GM20000 (cell line): ENCODE measurements around the gene ARHGEF3.

Source experiments
- DNase-seq: peaks from one replicate; pipeline ENCODE4 v3.0.0; 2012; ENCODE audit warnings: low spot score
- TF ChIP-seq, protein P1 (sequence below): IDR thresholded peaks from 2 replicates; pipeline ENCODE4 v1.5.1; 2012; ENCODE audit warnings: mild to moderate bottlenecking, control low read depth; ENCODE audit errors: extremely low read depth, missing control alignments

Gene ARHGEF3

DNA sequence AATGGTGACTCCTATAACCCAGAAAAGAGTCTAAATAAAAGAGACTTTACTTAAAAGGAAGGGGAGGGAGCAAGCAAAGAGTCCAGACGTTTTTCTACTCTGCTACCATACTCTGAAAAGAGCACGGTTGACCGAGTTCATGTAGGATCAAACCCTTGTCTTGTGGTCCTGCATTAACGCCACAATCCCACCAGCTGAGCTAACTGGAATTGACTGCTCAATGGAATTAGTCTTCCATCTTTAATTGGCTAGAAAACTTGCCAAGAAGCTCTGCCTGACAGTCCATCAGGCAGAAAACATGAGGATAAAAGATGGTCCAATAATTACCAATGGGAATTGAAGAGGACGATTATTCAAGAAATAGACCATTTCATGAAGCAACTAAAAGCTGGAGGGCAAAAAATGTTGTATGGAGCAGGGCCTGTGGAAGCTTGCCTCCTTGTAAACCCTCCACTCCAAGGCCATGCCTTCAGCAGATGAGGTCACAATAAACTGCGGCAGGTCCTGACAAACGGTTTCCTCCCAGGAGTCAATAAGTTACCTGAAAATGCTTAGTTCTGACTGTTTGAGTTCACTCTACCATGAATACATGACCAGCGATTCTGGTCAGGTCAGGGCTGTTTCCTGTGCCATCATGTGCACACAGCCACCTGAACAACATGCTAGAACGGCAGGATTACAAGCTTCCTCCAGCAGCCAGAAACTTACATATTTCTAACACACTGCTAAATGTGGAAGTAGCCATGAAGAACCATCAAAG lies 35.6 kb upstream of the ARHGEF3 start:
- TF ChIP-seq, protein P1, sequence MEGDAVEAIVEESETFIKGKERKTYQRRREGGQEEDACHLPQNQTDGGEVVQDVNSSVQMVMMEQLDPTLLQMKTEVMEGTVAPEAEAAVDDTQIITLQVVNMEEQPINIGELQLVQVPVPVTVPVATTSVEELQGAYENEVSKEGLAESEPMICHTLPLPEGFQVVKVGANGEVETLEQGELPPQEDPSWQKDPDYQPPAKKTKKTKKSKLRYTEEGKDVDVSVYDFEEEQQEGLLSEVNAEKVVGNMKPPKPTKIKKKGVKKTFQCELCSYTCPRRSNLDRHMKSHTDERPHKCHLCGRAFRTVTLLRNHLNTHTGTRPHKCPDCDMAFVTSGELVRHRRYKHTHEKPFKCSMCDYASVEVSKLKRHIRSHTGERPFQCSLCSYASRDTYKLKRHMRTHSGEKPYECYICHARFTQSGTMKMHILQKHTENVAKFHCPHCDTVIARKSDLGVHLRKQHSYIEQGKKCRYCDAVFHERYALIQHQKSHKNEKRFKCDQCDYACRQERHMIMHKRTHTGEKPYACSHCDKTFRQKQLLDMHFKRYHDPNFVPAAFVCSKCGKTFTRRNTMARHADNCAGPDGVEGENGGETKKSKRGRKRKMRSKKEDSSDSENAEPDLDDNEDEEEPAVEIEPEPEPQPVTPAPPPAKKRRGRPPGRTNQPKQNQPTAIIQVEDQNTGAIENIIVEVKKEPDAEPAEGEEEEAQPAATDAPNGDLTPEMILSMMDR, result no peak
- peak; percentile 18 for DNase-seq

DNA sequence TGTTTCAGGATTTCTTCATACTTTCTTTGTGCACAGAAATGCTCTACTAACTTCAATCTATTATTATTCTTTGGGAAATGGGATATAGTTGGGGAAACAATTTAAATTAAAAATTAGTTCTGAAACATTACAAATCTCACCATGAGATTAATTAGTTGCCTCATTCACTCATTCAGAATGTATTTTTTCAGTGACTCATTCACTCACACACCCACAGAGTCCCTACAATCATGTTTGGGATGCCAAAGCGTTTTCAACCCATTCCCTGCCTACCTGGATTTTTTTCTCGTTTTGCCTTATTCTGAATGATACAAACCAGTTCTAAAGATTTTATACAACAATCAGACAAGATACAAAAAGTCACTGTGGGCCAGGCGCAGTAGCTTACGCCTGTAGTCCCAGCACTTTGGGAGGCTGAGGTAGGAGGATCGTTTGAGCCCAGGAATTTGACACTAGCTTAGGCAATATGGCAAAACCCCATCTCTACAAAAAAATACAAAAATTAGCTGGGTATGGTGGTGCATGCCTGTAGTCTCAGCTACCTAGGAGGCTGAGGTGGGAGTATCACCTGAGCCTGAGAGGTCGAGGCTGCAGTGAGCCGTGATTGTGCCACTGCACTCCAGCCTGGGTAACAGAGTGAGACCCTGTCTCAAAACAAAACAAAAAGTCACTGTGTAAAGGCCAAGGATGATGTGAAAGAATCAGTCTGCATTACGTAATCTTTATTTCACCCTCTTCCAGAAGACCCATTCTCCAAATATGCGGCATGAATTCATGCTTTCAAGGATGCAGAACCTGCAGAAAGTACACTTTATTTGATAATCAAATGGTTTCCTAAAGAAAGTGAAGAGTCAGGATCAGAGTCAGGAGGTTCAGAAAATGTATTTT lies 34.8 kb upstream of the ARHGEF3 start:
- TF ChIP-seq, protein P1, result no peak
- no peak for DNase-seq

DNA sequence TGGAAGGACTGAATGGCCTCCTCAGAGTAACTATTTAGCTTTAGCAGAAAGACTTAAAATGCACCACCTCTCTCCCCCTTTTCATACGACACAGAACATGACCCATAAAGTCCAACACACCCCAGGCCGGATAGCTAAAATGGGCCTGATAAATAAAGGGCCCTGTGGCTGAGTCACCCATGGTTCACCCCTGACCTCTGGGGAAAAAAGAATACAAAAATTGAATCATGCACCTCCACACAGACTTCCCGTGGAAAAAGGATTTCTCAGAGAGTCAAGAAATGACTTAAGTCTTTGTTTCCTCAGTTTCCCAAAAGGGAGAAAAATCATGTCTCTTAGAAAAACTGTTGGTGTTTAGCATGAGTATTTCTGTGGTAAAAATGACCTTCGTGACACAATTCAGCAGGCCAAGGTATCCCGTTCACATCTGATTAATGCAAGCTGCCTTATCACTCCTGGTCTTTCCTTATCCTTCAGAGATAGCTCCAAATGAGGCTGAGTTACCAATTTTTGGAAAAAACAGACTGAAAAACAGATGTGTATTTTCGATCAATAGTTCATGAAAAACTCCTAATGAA lies 34.0 kb upstream of the ARHGEF3 start:
- TF ChIP-seq, protein P1, result no peak
- no peak for DNase-seq

DNA sequence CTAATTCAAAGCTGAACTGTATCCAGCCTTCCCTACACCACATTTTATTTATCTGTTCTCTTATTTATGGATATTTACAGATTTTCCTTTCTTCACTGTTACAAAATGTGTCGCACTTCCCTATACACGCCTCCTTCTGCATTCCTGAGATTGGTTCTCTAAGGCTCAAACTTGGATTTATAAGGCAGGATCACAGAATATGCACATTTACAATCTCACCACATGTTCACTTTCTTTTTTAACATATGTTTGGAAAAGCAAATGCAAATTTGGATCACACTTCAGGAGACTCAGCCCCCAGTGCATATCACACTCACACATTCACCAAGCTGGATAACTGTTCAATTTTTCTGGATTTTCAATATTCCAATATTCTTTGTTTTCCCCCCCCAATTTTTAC lies 31.8 kb upstream of the ARHGEF3 start:
- TF ChIP-seq, protein P1, result no peak
- no peak for DNase-seq

DNA sequence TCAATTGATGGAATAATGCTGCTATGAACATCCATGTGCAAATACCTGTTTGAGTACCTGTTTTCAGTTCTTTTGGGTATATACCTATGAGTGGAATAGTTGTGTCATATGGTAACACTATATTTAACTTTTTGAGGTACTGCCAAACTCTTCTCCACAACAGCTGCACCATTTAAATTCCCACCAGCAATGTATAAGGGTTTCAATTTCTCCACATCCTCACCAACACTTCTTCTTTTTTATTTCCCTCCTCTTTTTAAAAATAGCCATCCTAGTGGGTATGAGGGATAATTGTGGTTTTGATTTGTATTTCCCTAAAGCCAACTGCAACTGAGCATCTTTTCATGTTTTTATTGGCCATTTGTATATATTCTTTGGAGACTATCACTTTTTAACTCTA lies 31.3 kb upstream of the ARHGEF3 start:
- TF ChIP-seq, protein P1, result no peak
- no peak for DNase-seq

DNA sequence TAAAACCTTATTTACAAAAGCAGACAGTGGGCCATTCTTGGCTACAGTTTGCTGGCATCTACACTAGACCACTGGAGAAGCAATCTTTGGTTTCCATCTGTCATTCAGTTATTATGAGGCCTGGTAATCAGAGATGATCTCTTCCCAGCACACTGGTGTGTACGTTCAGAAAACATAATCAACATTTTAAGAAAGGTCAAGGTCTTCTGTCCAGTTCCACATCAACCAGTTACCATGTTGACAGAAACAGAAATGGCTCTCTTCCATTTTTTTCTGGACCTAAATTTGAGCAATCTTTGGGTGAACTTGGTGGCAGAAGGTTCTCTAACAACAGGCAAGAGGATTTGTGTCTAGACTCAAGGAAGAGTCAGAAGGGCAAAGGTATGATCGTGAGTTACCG lies 29.8 kb upstream of the ARHGEF3 start:
- TF ChIP-seq, protein P1, result no peak
- no peak for DNase-seq

DNA sequence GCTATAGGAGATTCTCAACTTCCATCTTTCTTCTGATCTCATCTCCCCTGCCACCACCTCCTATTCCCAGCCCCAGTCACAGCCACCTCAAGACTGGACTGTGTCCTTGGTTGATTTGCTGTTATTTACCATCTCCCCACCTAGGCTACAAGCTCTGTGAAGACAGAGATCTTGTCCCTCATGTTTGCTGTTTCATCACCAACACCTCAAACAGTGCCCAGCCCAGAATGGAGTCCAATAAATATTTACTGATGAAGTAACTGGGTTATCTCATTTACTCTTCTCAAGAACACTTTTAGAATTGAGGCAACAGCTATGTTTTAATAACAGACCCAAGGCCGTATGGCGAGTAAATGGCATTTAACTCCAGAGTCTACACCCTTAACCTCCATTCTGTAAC lies 29.1 kb upstream of the ARHGEF3 start:
- TF ChIP-seq, protein P1, result no peak
- DNase-seq, result no peak
